ENCODE results near the gene RSPH6A.

Gene RSPH6A

GRCh38 chr19:45848922-45849321 lies 33.8 kb upstream of the RSPH6A start:
- ChIA-PET CTCF (interaction anchor here (1.2 to 9.4 kb wide), 3 partner anchors 8 to 30 kb away, joined by 3 to 52 read pairs (median 4); no protein-coding TSS in a partner anchor), POLR2A (interaction anchor here (1.6 kb wide), 1 partner anchor 15 kb away, joined by 3 read pairs; no protein-coding TSS in a partner anchor)
- TF ChIP-seq CTCF (IDR thresholded peaks at IDR 0.05; ENCODE audit: insufficient read depth, low read length, missing control alignments), result peak; percentile 5
- DNase-seq (ENCODE audit: low read depth, low spot score), result no peak
- no peak overlapping the region for H3K4me3 ChIP-seq (ENCODE audit: low read depth, low read length)

- DNase-seq (ENCODE audit: low read depth, low spot score), result no peak
- POLR2A ChIA-PET, result no interaction called here
- TF ChIP-seq CTCF (IDR thresholded peaks at IDR 0.05; ENCODE audit: insufficient read depth, low read length, missing control alignments), result no peak
- H3K4me3 ChIP-seq (ENCODE audit: low read depth, low read length), result no peak overlapping the region
- CTCF ChIA-PET, result interaction anchor here (9.4 kb wide), 1 partner anchor 29 kb away, joined by 52 read pairs; no protein-coding TSS in a partner anchor
Measured at GRCh38 chr19:45847663-45848062, 32.6 kb upstream of the RSPH6A start.

GRCh38 chr19:45842198-45842597 lies 27.1 kb upstream of the RSPH6A start:
- ChIA-PET CTCF (interaction anchor here (1.2 to 4.1 kb wide), 5 partner anchors 13 to 40 kb away, joined by 3 to 25 read pairs (median 4); no protein-coding TSS in a partner anchor), POLR2A (no interaction called here)

GRCh38 chr19:45834970-45835369 lies 19.9 kb upstream of the RSPH6A start:
- H3K4me3 ChIP-seq (ENCODE audit: low read depth, low read length), result no peak overlapping the region
- DNase-seq (ENCODE audit: low read depth, low spot score), result no peak
- no peak for TF ChIP-seq CTCF (IDR thresholded peaks at IDR 0.05; ENCODE audit: insufficient read depth, low read length, missing control alignments)
- POLR2A ChIA-PET, result interaction anchor here (1.0 kb wide), 1 partner anchor 15 kb away, joined by 3 read pairs; no protein-coding TSS in a partner anchor
- CTCF ChIA-PET, result interaction anchor here (1.4 to 15.5 kb wide), 2 partner anchors 12 to 18 kb away, joined by 5 to 231 read pairs; partner anchors contain the start of gene RSPH6A

More at GRCh38 chr19:45842198-45842597, 27.1 kb upstream of the RSPH6A start:
- no peak for TF ChIP-seq CTCF (IDR thresholded peaks at IDR 0.05; ENCODE audit: insufficient read depth, low read length, missing control alignments)
- no peak for DNase-seq (ENCODE audit: low read depth, low spot score)
- no peak overlapping the region for H3K4me3 ChIP-seq (ENCODE audit: low read depth, low read length)

- no peak overlapping the region for H3K4me3 ChIP-seq (ENCODE audit: low read depth, low read length)
- ChIA-PET CTCF (interaction anchor here (1.1 to 15.5 kb wide), 2 partner anchors 12 to 13 kb away, joined by 4 to 231 read pairs; partner anchors contain the start of gene RSPH6A), POLR2A (interaction anchor here (0.5 kb wide), 1 partner anchor 60 kb away, joined by 4 read pairs; the partner anchor contains the start of gene SIX5)
- DNase-seq (ENCODE audit: low read depth, low spot score), result no peak
- TF ChIP-seq CTCF (IDR thresholded peaks at IDR 0.05; ENCODE audit: insufficient read depth, low read length, missing control alignments), result no peak
Measured at GRCh38 chr19:45828945-45829344, 13.8 kb upstream of the RSPH6A start.

- POLR2A ChIA-PET, result interaction anchor here (0.6 kb wide), 1 partner anchor 59 kb away, joined by 3 read pairs; no protein-coding TSS in a partner anchor
- TF ChIP-seq CTCF (IDR thresholded peaks at IDR 0.05; ENCODE audit: insufficient read depth, low read length, missing control alignments), result no peak
- no peak for DNase-seq (ENCODE audit: low read depth, low spot score)
- CTCF ChIA-PET, result interaction anchor here (15.5 kb wide), 1 partner anchor 11 kb away, joined by 231 read pairs; the partner anchor contains the start of gene RSPH6A
- no peak overlapping the region for H3K4me3 ChIP-seq (ENCODE audit: low read depth, low read length)
Measured at GRCh38 chr19:45828523-45828922, 13.4 kb upstream of the RSPH6A start.
